IMR-90 (cell line): ENCODE results near the gene NCKAP5L.

Source experiments
- RAD21 ChIP-seq: IDR thresholded peaks from 2 replicates; pipeline ENCODE4 v1.6.1; 2012; ENCODE audit warnings: low read length, improper control_type of control experiment
- TF ChIP-seq, protein P1 (sequence below): fragments of 150-350 bp; IDR thresholded peaks from 2 replicates; pipeline ENCODE4 v1.6.1; 2017; ENCODE audit warnings: mild to moderate bottlenecking, antibody characterized with exemption, low read length, low read depth

DNA sequence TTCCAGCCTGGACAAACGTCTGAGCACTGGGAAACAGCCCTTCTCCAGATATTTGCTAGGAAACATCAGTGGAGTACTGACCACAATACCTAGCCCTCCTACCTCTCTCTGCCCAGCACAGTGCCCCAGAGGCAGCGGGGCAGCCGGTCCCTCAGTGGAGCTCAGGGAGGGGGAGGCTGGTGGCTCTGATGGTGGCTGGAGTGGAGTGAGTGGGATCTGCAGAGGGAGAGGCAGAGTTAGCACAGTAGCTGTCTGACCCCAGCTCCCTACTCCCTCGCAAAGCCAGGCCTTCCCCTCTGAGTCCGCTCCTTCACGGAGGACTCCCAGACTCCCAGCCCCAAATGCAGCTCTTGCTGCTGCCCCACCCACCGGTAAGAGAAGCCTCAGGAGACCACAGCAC, 30.0 kb downstream of the NCKAP5L start:
- TF ChIP-seq, protein P1, sequence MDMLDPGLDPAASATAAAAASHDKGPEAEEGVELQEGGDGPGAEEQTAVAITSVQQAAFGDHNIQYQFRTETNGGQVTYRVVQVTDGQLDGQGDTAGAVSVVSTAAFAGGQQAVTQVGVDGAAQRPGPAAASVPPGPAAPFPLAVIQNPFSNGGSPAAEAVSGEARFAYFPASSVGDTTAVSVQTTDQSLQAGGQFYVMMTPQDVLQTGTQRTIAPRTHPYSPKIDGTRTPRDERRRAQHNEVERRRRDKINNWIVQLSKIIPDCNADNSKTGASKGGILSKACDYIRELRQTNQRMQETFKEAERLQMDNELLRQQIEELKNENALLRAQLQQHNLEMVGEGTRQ, result no peak
- no peak for TF ChIP-seq RAD21
